ENCODE results near the gene MAN2C1.
A peak's percentile ranks its signal among the peaks of the same experiment; 100 is the strongest.
"Not testable (repeated sequence)": the region's sequence is repeated elsewhere in the genome, so short reads cannot be mapped to it uniquely, and the experiment has no call there.

The MAN2C1 gene

DNA sequence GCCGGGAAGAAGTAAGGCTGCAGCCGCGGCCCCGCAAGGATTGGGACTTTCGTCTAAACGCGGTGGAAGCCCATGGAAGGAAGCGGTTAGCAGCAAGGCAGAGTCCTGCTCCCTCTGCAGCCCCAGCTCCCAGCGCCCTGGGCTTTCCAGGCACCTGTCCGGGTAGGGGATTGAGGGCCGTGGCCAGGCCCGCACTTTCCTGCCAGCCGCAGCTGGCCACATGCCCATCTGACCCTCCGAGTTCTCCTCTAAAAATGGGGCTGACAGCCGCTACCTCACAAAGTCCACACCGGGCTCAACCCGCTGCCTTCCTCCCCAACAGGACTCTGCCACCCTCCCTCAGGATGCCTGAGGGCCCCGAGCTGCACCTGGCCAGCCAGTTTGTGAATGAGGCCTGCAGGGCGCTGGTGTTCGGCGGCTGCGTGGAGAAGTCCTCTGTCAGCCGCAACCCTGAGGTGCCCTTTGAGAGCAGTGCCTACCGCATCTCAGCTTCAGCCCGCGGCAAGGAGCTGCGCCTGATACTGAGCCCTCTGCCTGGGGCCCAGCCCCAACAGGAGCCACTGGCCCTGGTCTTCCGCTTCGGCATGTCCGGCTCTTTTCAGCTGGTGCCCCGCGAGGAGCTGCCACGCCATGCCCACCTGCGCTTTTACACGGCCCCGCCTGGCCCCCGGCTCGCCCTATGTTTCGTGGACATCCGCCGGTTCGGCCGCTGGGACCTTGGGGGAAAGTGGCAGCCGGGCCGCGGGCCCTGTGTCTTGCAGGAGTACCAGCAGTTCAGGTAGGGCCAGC, 19.7 kb downstream of the MAN2C1 start:
- Histone ChIP-seq H3K27me3 (ENCODE audit: insufficient read depth, insufficient read length) (peaks cover 39% of the 10 kb centered on the region), H3K9ac (ENCODE audit: insufficient read length, low read depth) (peak overlapping the region; percentile 88), H3K4me3 (ENCODE audit: insufficient read length, low read depth) (peak overlapping the region; percentile 77), H3K36me3 (ENCODE audit: insufficient read depth, insufficient read length, low read length) (peaks cover 11% of the 10 kb centered on the region), H3K4me1 (ENCODE audit: insufficient read depth, insufficient read length) (peaks cover 8% of the 10 kb centered on the region), H3K9me3 (ENCODE audit: insufficient read depth, low read length) (no peaks in the 10 kb centered on the region)
- TF ChIP-seq ZNF274 (IDR thresholded peaks at IDR 0.05; ENCODE audit: low read depth, low read length) = no peak
- TF ChIP-seq SUZ12 (IDR thresholded peaks at IDR 0.05; ENCODE audit: extremely low read depth, insufficient read depth, insufficient read length) = no peak
- no peak for TF ChIP-seq YY1 (IDR thresholded peaks at IDR 0.05; ENCODE audit: insufficient read depth, insufficient read length)
- DNase-seq (ENCODE audit: low read depth, low spot score) = no peak

DNA sequence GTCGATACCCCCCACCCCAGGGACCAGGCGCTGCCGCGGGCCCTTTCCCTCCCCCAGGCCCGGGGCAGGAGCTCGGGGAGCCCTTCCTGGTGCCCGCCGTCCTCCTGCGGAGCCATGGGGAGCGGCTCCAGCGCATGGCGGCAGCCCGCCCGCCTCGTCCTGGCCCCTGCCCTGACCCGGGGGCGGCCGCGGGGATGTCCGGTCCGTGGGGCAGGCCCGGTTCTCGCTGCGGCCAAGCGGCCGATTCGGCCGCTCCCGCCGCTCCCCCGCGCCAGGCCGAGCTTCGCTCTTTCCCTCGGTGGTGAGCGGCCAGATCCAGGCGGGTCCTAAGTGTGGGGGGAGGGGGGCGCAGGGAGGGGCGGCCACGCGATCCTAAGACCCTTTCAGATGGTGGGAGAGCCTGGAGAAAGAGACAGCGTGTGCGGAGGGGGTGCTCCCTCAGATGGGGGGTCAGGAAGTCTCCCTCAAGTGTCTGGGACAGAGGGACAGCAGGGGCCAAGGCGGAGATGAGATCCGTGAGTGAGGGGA, 20.3 kb downstream of the MAN2C1 start:
- no peak for DNase-seq (ENCODE audit: low read depth, low spot score)
- Histone ChIP-seq H3K4me1 (ENCODE audit: insufficient read depth, insufficient read length) (peaks cover 8% of the 10 kb centered on the region), H3K9me3 (ENCODE audit: insufficient read depth, low read length) (no peaks in the 10 kb centered on the region), H3K9ac (ENCODE audit: insufficient read length, low read depth) (peak overlapping the region; percentile 88), H3K4me3 (ENCODE audit: insufficient read length, low read depth) (peak overlapping the region; percentile 77), H3K27me3 (ENCODE audit: insufficient read depth, insufficient read length) (peaks cover 39% of the 10 kb centered on the region), H3K36me3 (ENCODE audit: insufficient read depth, insufficient read length, low read length) (peaks cover 7% of the 10 kb centered on the region)
- TF ChIP-seq YY1 (IDR thresholded peaks at IDR 0.05; ENCODE audit: insufficient read depth, insufficient read length) (no peak), ZNF274 (IDR thresholded peaks at IDR 0.05; ENCODE audit: low read depth, low read length) (no peak), SUZ12 (IDR thresholded peaks at IDR 0.05; ENCODE audit: extremely low read depth, insufficient read depth, insufficient read length) (no peak)

DNA sequence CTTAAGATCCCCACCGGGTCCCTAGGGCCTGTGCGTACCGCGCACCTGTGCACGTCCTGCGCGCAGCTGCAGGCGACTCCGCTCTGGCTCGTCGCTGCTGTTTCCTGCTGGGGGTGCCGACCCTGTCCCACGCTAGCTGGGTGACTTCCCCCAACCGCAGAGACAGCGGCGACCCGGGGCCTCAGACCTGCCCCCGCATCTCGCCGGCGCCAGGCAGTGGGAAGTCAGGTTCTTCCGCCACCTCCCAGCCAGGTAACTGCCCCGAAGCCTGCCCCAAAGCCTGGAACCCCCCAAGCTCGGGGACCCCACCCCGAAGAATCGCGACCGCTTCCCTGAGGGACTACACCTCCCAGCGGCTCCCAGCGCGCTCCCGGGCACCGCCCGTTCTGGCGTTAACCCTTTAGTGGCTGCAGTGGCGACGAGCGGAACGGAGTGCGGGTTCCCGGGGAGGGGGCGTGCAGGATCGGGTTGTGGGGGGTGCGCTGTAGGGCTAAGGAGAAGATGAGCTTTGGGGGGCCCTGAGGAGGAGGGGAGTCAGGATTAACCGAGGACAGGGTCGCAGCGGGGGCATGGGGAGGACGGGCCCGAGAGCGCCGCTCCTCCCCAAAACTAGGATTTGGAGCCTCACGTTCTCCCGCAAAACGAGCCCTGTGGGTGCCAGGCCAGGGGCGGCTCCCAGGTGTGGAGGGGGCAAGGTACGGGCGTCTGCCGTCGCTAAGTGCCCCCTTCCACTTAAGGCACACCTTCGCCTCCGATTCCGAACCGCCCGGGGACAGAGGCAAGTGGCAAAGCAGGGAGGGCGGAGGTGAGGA, 21.0 kb downstream of the MAN2C1 start:
- TF ChIP-seq SUZ12 (IDR thresholded peaks at IDR 0.05; ENCODE audit: extremely low read depth, insufficient read depth, insufficient read length) (no peak), ZNF274 (IDR thresholded peaks at IDR 0.05; ENCODE audit: low read depth, low read length) (no peak), YY1 (IDR thresholded peaks at IDR 0.05; ENCODE audit: insufficient read depth, insufficient read length) (no peak)
- peaks cover 8% of the 10 kb centered on the region for H3K4me1 ChIP-seq (ENCODE audit: insufficient read depth, insufficient read length)
- H3K36me3 ChIP-seq (ENCODE audit: insufficient read depth, insufficient read length, low read length) = peaks cover 4% of the 10 kb centered on the region
- H3K9ac ChIP-seq (ENCODE audit: insufficient read length, low read depth) = peak overlapping the region; percentile 88
- DNase-seq (ENCODE audit: low read depth, low spot score) = no peak
- H3K9me3 ChIP-seq (ENCODE audit: insufficient read depth, low read length) = no peaks in the 10 kb centered on the region
- H3K4me3 ChIP-seq (ENCODE audit: insufficient read length, low read depth) = peak overlapping the region; percentile 77
- peaks cover 39% of the 10 kb centered on the region for H3K27me3 ChIP-seq (ENCODE audit: insufficient read depth, insufficient read length)

DNA sequence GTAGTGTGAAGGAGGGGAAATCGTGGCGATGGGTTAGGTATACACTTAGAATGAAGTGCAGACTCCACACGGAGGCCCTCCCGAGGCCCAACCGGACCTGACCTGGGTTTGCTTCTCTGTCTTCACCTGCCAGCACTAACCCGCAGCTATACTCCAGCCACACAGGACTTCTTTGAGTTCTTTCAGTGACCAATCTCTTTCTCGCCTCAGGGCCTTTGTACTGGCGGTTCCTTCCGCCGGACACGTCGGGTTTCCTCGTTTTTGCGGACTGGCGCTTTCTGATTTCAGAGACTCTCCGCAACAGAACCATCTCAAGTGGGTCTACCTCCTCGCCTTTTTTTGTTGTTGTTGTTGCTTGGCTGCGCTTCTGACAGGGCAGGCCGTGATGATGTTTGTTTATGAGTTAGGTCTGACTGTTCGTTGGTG, 21.6 kb downstream of the MAN2C1 start, which contains the start of gene NEIL1:
Gene NEIL1 (plus strand): TSS at position 244 of the 426 bp plus-strand sequence. CDS start 1,867 bp downstream, outside the sequence.
- peaks cover 8% of the 10 kb centered on the region for H3K4me1 ChIP-seq (ENCODE audit: insufficient read depth, insufficient read length)
- DNase-seq (ENCODE audit: low read depth, low spot score) = no peak
- H3K9me3 ChIP-seq (ENCODE audit: insufficient read depth, low read length) = no peaks in the 10 kb centered on the region
- peaks cover under 1% of the 10 kb centered on the region for H3K36me3 ChIP-seq (ENCODE audit: insufficient read depth, insufficient read length, low read length)
- peak within 1 kb of the TSS; percentile 88 for H3K9ac ChIP-seq (ENCODE audit: insufficient read length, low read depth)
- peak within 1 kb of the TSS; percentile 77 for H3K4me3 ChIP-seq (ENCODE audit: insufficient read length, low read depth)
- peaks cover 39% of the 10 kb centered on the region for H3K27me3 ChIP-seq (ENCODE audit: insufficient read depth, insufficient read length)
- TF ChIP-seq ZNF274 (IDR thresholded peaks at IDR 0.05; ENCODE audit: low read depth, low read length) = no peak

DNA sequence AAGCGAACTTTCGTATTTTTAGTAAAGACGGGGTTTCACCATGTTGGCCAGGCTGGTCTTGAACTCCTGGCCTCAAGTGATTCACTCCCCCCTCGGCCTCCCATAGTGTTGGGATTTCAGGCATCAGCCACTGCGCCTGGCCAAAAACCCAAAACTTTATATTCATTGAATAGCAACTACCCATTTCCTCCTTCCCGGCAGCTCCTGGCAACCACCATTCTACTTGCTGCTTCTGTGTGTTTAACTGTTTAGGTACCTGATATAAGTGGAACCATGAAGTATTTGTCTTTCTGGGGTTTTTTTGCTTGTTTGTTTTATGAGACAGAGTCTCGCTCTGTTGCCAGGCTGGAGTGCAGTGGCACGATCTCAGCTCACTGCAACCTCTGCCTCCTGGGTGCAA, 24.5 kb downstream of the MAN2C1 start:
- Histone ChIP-seq H3K27me3 (ENCODE audit: insufficient read depth, insufficient read length) (peaks cover 30% of the 10 kb centered on the region), H3K36me3 (ENCODE audit: insufficient read depth, insufficient read length, low read length) (peaks cover 29% of the 10 kb centered on the region)
- H3K4me1 ChIP-seq (ENCODE audit: insufficient read depth, insufficient read length); H3K4me3 ChIP-seq (ENCODE audit: insufficient read length, low read depth); H3K9ac ChIP-seq (ENCODE audit: insufficient read length, low read depth); DNase-seq (ENCODE audit: low read depth, low spot score); H3K9me3 ChIP-seq (ENCODE audit: insufficient read depth, low read length): not testable (repeated sequence)

DNA sequence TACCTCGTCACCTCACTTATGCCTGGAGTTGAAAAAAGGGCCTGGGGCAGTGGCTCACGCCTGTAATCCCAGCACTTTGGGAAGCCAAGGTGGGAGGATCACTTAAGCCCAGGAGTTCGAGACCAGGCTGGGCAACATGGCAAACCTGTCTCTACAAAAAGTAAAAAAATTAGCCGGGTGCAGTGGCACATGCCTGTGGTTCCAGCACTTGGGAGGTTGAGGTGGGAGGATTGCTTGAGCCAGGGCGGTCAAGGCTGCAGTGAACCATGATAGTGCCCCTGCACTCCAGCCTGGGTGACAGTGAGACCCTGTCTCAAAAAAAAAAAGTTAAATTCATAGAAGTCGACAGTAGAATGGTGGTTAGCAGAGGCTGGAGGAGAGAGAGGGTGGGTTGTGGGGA, 26.2 kb downstream of the MAN2C1 start:
- no peaks in the 10 kb centered on the region for H3K4me1 ChIP-seq (ENCODE audit: insufficient read depth, insufficient read length)
- no peak overlapping the region for H3K4me3 ChIP-seq (ENCODE audit: insufficient read length, low read depth)
- TF ChIP-seq ZNF274 (IDR thresholded peaks at IDR 0.05; ENCODE audit: low read depth, low read length) (no peak), YY1 (IDR thresholded peaks at IDR 0.05; ENCODE audit: insufficient read depth, insufficient read length) (no peak), SUZ12 (IDR thresholded peaks at IDR 0.05; ENCODE audit: extremely low read depth, insufficient read depth, insufficient read length) (no peak)
- no peaks in the 10 kb centered on the region for H3K9me3 ChIP-seq (ENCODE audit: insufficient read depth, low read length)
- peaks cover 13% of the 10 kb centered on the region for H3K27me3 ChIP-seq (ENCODE audit: insufficient read depth, insufficient read length)
- no peak overlapping the region for H3K9ac ChIP-seq (ENCODE audit: insufficient read length, low read depth)
- H3K36me3 ChIP-seq (ENCODE audit: insufficient read depth, insufficient read length, low read length) = peaks cover 40% of the 10 kb centered on the region
- DNase-seq (ENCODE audit: low read depth, low spot score) = no peak
